ENCODE data around the gene SOCS1. TPM values are rescaled to one million over a fixed set of nuclear protein-coding genes. Genes with fewer than 3 reads are reported as not detected.
"Not testable (repeated sequence)": the region's sequence is repeated elsewhere in the genome, so short reads cannot be mapped to it uniquely, and the experiment has no call there.

Gene SOCS1
- polyA plus RNA-seq, 1 of the 3 experiments (the other 2 are of a cell fraction): 8.6 TPM

- no peak for DNase-seq
- Histone ChIP-seq H3K4me1 (ENCODE audit: control insufficient read depth in 1 of 2, insufficient read depth in 2 of 2, low read depth in 1 of 2, low read length in 1 of 2) (peaks cover 0 to 4% of the 10 kb centered on the region in 2 experiments; a peak in 1 of 4 replicates), H3K27me3 (ENCODE audit: insufficient read depth) (no peaks in the 10 kb centered on the region), H3K9me3 (no peaks in the 10 kb centered on the region), H4K20me1 (ENCODE audit: insufficient read depth) (no peaks in the 10 kb centered on the region), H3K4me2 (no peak overlapping the region), H3K79me2 (ENCODE audit: insufficient read depth) (no peaks in the 10 kb centered on the region), H3K27ac (ENCODE audit: low read depth in 2 of 2, low read length in 1 of 2) (no peak overlapping the region), H3K36me3 (replicated peaks in 1 of 2; ENCODE audit: control insufficient read depth in 1 of 2, insufficient read depth in 2 of 2, low read length in 1 of 2) (no peaks in the 10 kb centered on the region), H3K9me2 (no peaks in the 10 kb centered on the region), H3F3A (replicated peaks; ENCODE audit: insufficient read depth) (no peaks in the 10 kb centered on the region), H3K9ac (no peak overlapping the region), H3K4me3 (ENCODE audit: low read depth in 2 of 2, low read length in 1 of 2) (no peak overlapping the region), H2AFZ (ENCODE audit: low read depth) (no peak overlapping the region)
- 78% methylated on average over 15 of the region's 21 CpGs for WGBS (ENCODE audit: low lambda C conversion rate)
- no peak for TF ChIP-seq FOSL2 (IDR thresholded peaks at IDR 0.05; ENCODE audit: borderline replicate concordance, low read depth)
- TF ChIP-seq IRF3 (IDR thresholded peaks at IDR 0.05; ENCODE audit: low read depth, low read length): no peak
- POLR2A ChIA-PET: no interaction called here
- CTCF ChIA-PET: interaction anchor here (1.1 kb wide), 2 partner anchors 13 to 261 kb away, joined by 3 to 5 read pairs; no protein-coding TSS in a partner anchor
Observed at GRCh38 chr16:11224894-11225676, 30.9 kb downstream of the SOCS1 start.

- WGBS (ENCODE audit: low lambda C conversion rate): 76% methylated on average over 11 of the region's 24 CpGs
- Histone ChIP-seq H3K9ac (no peak overlapping the region), H3K79me2 (ENCODE audit: insufficient read depth) (no peaks in the 10 kb centered on the region), H3K4me2 (no peak overlapping the region), H3F3A (replicated peaks; ENCODE audit: insufficient read depth) (no peaks in the 10 kb centered on the region), H3K4me3 (ENCODE audit: low read depth in 2 of 2, low read length in 1 of 2) (no peak overlapping the region), H3K9me2 (no peaks in the 10 kb centered on the region), H3K9me3 (no peaks in the 10 kb centered on the region), H4K20me1 (ENCODE audit: insufficient read depth) (no peaks in the 10 kb centered on the region), H3K27me3 (ENCODE audit: insufficient read depth) (no peaks in the 10 kb centered on the region), H3K27ac (ENCODE audit: low read depth in 2 of 2, low read length in 1 of 2) (no peak overlapping the region), H3K36me3 (replicated peaks in 1 of 2; ENCODE audit: control insufficient read depth in 1 of 2, insufficient read depth in 2 of 2, low read length in 1 of 2) (no peaks in the 10 kb centered on the region), H3K4me1 (ENCODE audit: control insufficient read depth in 1 of 2, insufficient read depth in 2 of 2, low read depth in 1 of 2, low read length in 1 of 2) (no peaks in the 10 kb centered on the region), H2AFZ (ENCODE audit: low read depth) (no peak overlapping the region)
- DNase-seq: no peak
- ChIA-PET CTCF (interaction anchor here (1.1 kb wide), 1 partner anchor 14 kb away, joined by 3 read pairs; no protein-coding TSS in a partner anchor), POLR2A (interaction anchor here (0.5 kb wide), 1 partner anchor 65 kb away, joined by 3 read pairs; no protein-coding TSS in a partner anchor)
- TF ChIP-seq EZH2phosphoT487 (IDR thresholded peaks at IDR 0.05; ENCODE audit: borderline replicate concordance, low read depth): no peak
- no peak for TF ChIP-seq TAF1 (IDR thresholded peaks at IDR 0.05; ENCODE audit: borderline replicate concordance, low read depth, low read length)
- TF ChIP-seq FOXM1 (IDR thresholded peaks at IDR 0.05; ENCODE audit: low read depth): no peak
- no peak for TF ChIP-seq FOSL2 (IDR thresholded peaks at IDR 0.05; ENCODE audit: borderline replicate concordance, low read depth)
- no peak for TF ChIP-seq JUND (IDR thresholded peaks at IDR 0.05)
- TF ChIP-seq MAX (IDR thresholded peaks at IDR 0.05; ENCODE audit: low read depth): no peak
- no peak for TF ChIP-seq CHD2 (IDR thresholded peaks at IDR 0.05; ENCODE audit: low read length, partially characterized antibody)
- TF ChIP-seq MXI1 (IDR thresholded peaks at IDR 0.05; ENCODE audit: low read depth, low read length): no peak
- no peak for TF ChIP-seq MEF2A (IDR thresholded peaks at IDR 0.05; ENCODE audit: borderline replicate concordance, low read depth)
- no peak for TF ChIP-seq TCF12 (IDR thresholded peaks at IDR 0.05)
- no peak for TF ChIP-seq EP300 (IDR thresholded peaks at IDR 0.05; ENCODE audit: borderline replicate concordance in 1 of 2, low read depth in 1 of 2, low read length in 1 of 2)
- TF ChIP-seq USF2 (IDR thresholded peaks at IDR 0.05; ENCODE audit: borderline replicate concordance, low read depth, low read length): no peak
Observed at GRCh38 chr16:11224096-11224893, 31.7 kb downstream of the SOCS1 start.

- WGBS (ENCODE audit: low lambda C conversion rate): 54% methylated on average over 2 of the region's 2 CpGs
- H3K27ac ChIP-seq (ENCODE audit: low read depth in 2 of 2, low read length in 1 of 2); H3K4me2 ChIP-seq; H3K9me2 ChIP-seq; DNase-seq; H3K27me3 ChIP-seq (ENCODE audit: insufficient read depth); CTCF ChIA-PET; H3K36me3 ChIP-seq (replicated peaks in 1 of 2; ENCODE audit: control insufficient read depth in 1 of 2, insufficient read depth in 2 of 2, low read length in 1 of 2); H2AFZ ChIP-seq (ENCODE audit: low read depth); H3K9me3 ChIP-seq; H3K9ac ChIP-seq; POLR2A ChIA-PET; H3K79me2 ChIP-seq (ENCODE audit: insufficient read depth); H3F3A ChIP-seq (replicated peaks; ENCODE audit: insufficient read depth); H3K4me3 ChIP-seq (ENCODE audit: low read depth in 2 of 2, low read length in 1 of 2); H4K20me1 ChIP-seq (ENCODE audit: insufficient read depth); H3K4me1 ChIP-seq (ENCODE audit: control insufficient read depth in 1 of 2, insufficient read depth in 2 of 2, low read depth in 1 of 2, low read length in 1 of 2): not testable (repeated sequence)
Observed at GRCh38 chr16:11220507-11220906, 35.5 kb downstream of the SOCS1 start.
